ENCODE data around the gene KCNJ16. TPM values are rescaled to one million over a fixed set of nuclear protein-coding genes. Genes with fewer than 3 reads are reported as not detected.

Gene KCNJ16
- total and polyA plus RNA-seq, 2 of the 13 experiments (the other 11 are each of a cell fraction or from before 2014, with no cell fraction given) = not detected

DNA sequence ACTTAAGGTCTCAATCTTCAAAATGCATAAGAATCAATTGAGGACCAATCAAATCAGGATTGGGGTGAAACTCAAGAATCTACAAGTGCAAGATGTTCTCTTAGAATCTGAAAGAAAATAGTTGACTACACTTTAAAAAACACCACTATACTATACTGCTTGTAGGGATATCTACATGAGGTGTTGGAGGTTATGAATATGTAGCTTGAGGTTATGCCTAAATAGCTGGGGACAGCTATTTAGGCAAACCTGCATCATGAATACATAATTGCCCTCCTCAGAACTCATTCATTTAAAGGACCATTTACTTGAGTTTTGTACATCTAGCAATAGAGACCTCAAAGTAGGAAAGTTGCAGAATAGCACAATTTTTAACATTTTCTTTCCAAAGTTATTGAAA is 40.1 kb downstream of the KCNJ16 start (continued):
- TF ChIP-seq, protein P1, sequence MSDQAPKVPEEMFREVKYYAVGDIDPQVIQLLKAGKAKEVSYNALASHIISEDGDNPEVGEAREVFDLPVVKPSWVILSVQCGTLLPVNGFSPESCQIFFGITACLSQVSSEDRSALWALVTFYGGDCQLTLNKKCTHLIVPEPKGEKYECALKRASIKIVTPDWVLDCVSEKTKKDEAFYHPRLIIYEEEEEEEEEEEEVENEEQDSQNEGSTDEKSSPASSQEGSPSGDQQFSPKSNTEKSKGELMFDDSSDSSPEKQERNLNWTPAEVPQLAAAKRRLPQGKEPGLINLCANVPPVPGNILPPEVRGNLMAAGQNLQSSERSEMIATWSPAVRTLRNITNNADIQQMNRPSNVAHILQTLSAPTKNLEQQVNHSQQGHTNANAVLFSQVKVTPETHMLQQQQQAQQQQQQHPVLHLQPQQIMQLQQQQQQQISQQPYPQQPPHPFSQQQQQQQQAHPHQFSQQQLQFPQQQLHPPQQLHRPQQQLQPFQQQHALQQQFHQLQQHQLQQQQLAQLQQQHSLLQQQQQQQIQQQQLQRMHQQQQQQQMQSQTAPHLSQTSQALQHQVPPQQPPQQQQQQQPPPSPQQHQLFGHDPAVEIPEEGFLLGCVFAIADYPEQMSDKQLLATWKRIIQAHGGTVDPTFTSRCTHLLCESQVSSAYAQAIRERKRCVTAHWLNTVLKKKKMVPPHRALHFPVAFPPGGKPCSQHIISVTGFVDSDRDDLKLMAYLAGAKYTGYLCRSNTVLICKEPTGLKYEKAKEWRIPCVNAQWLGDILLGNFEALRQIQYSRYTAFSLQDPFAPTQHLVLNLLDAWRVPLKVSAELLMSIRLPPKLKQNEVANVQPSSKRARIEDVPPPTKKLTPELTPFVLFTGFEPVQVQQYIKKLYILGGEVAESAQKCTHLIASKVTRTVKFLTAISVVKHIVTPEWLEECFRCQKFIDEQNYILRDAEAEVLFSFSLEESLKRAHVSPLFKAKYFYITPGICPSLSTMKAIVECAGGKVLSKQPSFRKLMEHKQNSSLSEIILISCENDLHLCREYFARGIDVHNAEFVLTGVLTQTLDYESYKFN (CRISPR knock-in tag; conservative IDR thresholded peaks at IDR 0.05) = no peak
- TF ChIP-seq, protein P2, sequence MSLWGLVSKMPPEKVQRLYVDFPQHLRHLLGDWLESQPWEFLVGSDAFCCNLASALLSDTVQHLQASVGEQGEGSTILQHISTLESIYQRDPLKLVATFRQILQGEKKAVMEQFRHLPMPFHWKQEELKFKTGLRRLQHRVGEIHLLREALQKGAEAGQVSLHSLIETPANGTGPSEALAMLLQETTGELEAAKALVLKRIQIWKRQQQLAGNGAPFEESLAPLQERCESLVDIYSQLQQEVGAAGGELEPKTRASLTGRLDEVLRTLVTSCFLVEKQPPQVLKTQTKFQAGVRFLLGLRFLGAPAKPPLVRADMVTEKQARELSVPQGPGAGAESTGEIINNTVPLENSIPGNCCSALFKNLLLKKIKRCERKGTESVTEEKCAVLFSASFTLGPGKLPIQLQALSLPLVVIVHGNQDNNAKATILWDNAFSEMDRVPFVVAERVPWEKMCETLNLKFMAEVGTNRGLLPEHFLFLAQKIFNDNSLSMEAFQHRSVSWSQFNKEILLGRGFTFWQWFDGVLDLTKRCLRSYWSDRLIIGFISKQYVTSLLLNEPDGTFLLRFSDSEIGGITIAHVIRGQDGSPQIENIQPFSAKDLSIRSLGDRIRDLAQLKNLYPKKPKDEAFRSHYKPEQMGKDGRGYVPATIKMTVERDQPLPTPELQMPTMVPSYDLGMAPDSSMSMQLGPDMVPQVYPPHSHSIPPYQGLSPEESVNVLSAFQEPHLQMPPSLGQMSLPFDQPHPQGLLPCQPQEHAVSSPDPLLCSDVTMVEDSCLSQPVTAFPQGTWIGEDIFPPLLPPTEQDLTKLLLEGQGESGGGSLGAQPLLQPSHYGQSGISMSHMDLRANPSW (CRISPR knock-in tag; IDR thresholded peaks at IDR 0.05; ENCODE audit: borderline replicate concordance) = no peak
- TF ChIP-seq HMGA1 (CRISPR knock-in tag; conservative IDR thresholded peaks at IDR 0.05) = no peak
- TF ChIP-seq TCF7L2 (IDR thresholded peaks at IDR 0.05; ENCODE audit: low read depth, low read length) = no peak
- TF ChIP-seq, protein P3, sequence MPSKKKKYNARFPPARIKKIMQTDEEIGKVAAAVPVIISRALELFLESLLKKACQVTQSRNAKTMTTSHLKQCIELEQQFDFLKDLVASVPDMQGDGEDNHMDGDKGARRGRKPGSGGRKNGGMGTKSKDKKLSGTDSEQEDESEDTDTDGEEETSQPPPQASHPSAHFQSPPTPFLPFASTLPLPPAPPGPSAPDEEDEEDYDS (CRISPR knock-in tag; IDR thresholded peaks at IDR 0.05) = no peak
- no peak for TF ChIP-seq MEF2D (CRISPR knock-in tag; IDR thresholded peaks at IDR 0.05)

DNA sequence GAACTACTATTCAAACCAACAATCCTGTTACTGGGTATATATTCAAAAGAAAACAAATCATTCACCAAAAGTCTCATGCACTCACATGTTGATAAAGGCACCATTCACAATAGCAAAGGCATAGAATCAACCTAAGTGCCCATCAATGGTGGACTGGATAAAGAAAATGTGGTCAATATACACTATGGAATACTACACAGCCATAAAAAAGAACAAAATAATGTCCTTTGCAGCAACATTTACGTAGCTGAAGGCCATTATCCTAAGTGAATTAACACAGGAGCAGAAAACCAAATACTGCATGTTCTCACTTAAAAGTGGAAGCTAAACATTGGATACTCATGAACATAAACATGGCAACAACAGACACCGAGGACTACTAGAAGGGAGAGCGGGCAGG is 41.9 kb downstream of the KCNJ16 start:
- no peaks in the 10 kb centered on the region for H3K27me3 ChIP-seq (ENCODE audit: control insufficient read depth in 1 of 2, insufficient read depth in 2 of 2, low read length in 2 of 2)
- no TSS peak for BruUV-seq (replicated peaks)
- no peak for FAIRE-seq
- TF ChIP-seq SATB2 (CRISPR knock-in tag; IDR thresholded peaks at IDR 0.05) = no peak
- no peak for TF ChIP-seq ARID2 (CRISPR knock-in tag; IDR thresholded peaks at IDR 0.05; ENCODE audit: borderline replicate concordance)
- no peak for TF ChIP-seq ZNF44 (CRISPR knock-in tag; IDR thresholded peaks at IDR 0.05)
- TF ChIP-seq POLR2AphosphoS2 (IDR thresholded peaks at IDR 0.05; ENCODE audit: low read depth, low read length) = no peak
- no peak for TF ChIP-seq ZNF556 (CRISPR knock-in tag; IDR thresholded peaks at IDR 0.05; ENCODE audit: borderline replicate concordance)
- TF ChIP-seq FOXK1 (CRISPR knock-in tag; IDR thresholded peaks at IDR 0.05; ENCODE audit: borderline replicate concordance, low read depth) = no peak
- no peak for TF ChIP-seq TMF1 (CRISPR knock-in tag; IDR thresholded peaks at IDR 0.05; ENCODE audit: low read depth)
- TF ChIP-seq RFX3 (CRISPR knock-in tag; IDR thresholded peaks at IDR 0.05) = no peak
- no peak for TF ChIP-seq SP2 (CRISPR knock-in tag; IDR thresholded peaks at IDR 0.05)

More for the DNA sequence above, 41.9 kb downstream of the KCNJ16 start:
- ChIA-PET POLR2A (no interaction called here), CTCF (ENCODE audit: low intra/inter-chr PET ratio, low total read pairs) (no interaction called here)
- Histone ChIP-seq H3K4me1 (ENCODE audit: insufficient read depth, low read length) (no peaks in the 10 kb centered on the region), H3K4me3 (replicated peaks in 1 of 3; ENCODE audit: insufficient read depth in 1 of 3, low read depth in 2 of 3, low read length in 3 of 3) (no peak overlapping the region), H2AFZ (ENCODE audit: low read length) (no peak overlapping the region), H3K9me3 (ENCODE audit: low read length) (peaks cover 27% of the 10 kb centered on the region; the same call in 1 of the 2 replicates), H3K27ac (ENCODE audit: extremely low read length, insufficient read depth, low read length) (no peak overlapping the region), H3K79me2 (ENCODE audit: insufficient read depth, low read length) (no peaks in the 10 kb centered on the region), H3K36me3 (replicated peaks in 1 of 2; ENCODE audit: control insufficient read depth in 1 of 2, insufficient read depth in 2 of 2, low read length in 2 of 2) (no peaks in the 10 kb centered on the region), H3K4me2 (ENCODE audit: low read depth, low read length) (no peak overlapping the region), H3K9ac (ENCODE audit: insufficient read depth, low read depth, low read length) (no peak overlapping the region), H4K20me1 (ENCODE audit: insufficient read depth, low read length) (no peaks in the 10 kb centered on the region)
- ATAC-seq (no peak), DNase-seq (ENCODE audit: low spot score) (no peak)
- in situ Hi-C loops (cut with HindIII; ENCODE audit: extremely low pct_ligation_motif_present, low pct_unique_long_range_greater_than_20kb) (no loop called here), intact Hi-C loops (cut with micrococcal nuclease; ENCODE audit: unreplicated experiment) (no loop called here)
- WGBS (ENCODE audit: low lambda C conversion rate) = 8% methylated on average over 3 of the region's 3 CpGs

Data from HepG2 (cell line).